ENCODE measurements around the gene TTYH1.
A peak's percentile ranks its signal among the peaks of the same experiment; 100 is the strongest.
"Not testable (repeated sequence)": the region's sequence is repeated elsewhere in the genome, so short reads cannot be mapped to it uniquely, and the experiment has no call there.

Gene TTYH1

DNA sequence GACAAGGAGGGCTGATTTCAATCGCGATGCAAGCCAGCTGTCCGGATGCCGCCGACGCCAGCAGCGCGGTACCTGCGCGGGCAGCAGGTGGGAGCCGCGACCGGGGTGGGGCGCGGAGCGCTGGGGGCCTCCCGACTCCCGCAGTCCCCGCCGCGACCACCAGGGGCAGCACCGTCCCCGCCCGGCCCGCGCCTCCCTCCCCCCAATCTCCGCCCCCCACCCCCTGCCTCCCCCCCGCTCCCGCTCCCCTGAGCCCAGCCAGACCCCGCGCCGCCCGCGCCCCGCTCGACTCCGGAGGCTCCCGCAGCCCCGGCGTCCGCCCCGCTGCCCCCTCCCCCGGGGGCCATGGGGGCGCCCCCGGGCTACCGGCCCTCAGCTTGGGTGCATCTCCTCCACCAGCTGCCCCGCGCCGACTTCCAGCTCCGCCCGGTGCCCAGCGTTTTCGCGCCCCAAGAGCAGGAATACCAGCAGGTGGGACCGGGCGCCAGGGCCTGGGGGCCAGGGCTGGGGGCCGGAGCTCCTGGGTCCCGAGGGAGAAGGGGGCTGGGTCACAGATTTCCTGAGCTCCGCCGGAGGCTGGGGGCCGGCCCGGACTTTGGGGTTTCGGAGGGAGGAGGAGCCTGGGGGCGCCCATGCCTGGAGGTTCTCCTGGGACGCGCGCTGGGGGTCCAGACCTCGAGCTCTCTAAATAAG is at the start of gene TTYH1:
Gene TTYH1 (plus strand): TSS at position 257 of the 693 bp plus-strand sequence. CDS start 89 bp downstream, at position 346.
- DNase-seq: peak; percentile 76

DNA sequence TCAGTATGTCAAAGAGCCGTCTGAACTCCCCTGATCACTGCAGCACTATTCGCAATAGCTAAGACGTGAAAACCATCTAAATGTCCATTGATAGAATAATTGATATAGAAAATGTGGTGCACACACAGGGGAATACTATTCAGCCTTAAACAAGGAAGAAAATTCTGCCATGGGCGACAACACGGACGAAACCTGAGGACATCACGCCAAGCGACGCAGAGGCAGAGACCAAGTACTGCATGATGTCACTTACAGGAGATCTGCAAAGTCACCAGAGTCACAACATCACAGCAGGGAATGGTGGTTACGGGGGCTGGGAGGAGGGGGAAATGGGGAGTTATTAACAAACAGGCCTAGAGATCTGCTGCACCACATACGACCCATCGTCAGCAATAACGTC is 49.5 kb upstream of the TTYH1 start:
- not testable (repeated sequence) for DNase-seq

DNA sequence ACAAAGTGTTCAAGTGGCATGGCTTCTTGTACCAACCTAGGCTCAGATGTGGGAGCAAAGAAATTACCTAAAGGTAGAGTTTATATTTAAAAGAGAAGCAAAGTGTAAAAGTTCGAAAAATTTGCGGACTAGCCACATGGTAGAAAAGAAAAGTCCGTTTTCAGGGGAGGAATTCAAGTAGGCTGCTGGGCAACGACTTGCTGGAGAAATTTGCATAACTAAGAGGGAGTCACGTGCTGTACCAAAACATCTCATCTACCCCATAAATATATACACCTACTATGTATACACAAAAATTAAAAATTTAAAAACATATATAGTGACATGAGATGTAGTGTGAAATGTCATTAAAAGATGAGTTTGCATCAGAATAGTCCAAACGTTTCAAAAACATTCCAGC is 48.5 kb upstream of the TTYH1 start:
- DNase-seq: no peak

DNA sequence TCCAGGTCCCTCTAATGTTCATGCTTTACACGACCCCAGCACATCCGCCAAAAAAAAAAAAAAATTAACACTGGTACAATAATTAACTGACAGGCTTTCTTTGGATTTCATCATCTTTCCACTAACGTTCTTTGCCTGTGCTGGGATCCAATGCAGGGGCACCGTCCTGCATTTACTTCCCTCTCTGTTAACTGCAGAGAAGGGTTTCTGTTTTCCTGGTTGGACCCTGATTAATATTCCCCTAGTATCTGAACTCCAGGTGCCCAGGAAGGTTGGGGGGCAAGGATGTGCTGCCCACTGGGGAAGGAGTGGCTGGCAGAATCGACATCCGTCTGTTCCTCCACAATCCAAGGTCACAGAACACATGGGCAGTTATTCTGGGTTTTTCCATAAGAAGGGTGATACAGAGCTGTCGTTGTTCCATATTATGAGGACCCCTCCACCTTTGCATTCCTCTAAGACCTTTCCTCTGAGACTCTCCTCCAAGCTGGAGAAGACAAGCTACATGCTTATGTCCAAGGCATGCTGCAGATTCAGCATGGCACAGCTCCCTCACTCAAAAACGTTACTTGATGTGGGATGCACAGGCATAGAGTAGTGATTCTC is 46.1 kb upstream of the TTYH1 start:
- no peak for DNase-seq

DNA sequence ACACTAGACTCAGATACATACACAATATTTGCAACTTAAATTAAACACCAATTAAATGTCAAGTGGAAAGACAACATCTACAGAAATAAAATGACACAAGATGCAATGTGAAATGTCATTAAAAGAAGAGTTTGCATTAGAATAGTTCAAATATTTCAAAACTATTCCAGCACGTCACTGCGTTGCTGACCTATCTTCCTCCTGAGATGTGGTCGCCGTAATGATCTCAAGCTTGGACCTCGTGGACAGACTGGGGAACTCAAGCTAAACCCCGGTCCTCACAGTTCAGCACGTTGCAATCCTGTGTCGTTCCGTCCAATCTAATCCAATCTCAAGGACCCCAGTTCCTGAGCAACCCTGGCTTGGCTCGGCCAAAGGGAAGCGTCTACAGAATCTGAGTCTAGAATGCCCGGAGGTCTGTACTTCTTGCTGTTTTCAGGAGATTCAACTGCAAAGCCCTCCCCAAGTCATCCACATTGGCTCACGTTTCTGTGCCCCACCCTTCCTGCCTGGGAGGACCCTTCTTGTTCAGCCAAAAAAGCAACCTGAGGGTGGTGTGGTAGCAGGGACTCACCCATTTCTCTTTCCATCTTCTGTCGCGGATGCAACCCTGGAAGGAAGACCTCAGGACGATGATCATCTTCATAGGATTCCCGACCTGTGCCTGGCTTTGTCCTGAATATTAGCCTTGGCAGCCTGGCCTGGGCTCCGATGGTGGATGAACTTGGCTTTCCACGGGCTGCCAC is 45.4 kb upstream of the TTYH1 start:
- not testable (repeated sequence) for DNase-seq

DNA sequence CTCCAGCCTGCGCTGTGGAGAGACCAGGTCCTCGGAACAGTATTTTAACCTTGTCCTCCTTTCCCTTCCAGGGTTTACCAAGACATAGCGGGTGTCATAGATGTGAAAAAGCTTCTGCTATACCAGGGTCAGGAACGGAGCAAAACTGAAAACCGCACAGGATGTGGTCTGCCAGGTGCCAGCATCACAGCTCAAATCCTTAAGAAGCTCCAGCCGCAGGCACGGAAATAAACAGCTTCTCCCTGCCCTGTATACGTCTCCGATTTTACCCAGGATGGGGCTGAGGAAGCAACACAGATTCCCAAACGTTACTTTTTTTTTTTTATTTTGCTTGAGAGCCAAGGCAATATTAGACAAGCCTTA is 44.8 kb upstream of the TTYH1 start:
- not testable (repeated sequence) for DNase-seq

DNA sequence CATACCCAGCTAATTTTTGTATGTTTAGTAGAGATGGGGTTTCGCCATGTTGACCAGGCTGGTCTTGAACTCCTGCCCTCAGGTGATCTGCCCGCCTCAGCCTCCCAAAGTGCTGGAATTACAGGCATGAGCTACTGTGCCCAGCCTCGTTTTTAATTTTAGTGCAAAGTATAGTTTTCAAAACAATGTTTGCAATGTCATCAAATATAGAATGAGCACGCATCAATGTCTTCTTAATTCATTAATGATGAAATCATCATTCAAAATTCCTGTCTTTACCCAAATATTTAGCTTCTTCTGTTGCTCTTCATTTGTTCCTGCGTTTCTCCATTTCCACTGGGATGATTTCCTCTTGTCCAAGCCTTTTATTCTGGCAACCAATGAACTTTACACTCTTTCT is 43.8 kb upstream of the TTYH1 start:
- DNase-seq: not testable (repeated sequence)

DNA sequence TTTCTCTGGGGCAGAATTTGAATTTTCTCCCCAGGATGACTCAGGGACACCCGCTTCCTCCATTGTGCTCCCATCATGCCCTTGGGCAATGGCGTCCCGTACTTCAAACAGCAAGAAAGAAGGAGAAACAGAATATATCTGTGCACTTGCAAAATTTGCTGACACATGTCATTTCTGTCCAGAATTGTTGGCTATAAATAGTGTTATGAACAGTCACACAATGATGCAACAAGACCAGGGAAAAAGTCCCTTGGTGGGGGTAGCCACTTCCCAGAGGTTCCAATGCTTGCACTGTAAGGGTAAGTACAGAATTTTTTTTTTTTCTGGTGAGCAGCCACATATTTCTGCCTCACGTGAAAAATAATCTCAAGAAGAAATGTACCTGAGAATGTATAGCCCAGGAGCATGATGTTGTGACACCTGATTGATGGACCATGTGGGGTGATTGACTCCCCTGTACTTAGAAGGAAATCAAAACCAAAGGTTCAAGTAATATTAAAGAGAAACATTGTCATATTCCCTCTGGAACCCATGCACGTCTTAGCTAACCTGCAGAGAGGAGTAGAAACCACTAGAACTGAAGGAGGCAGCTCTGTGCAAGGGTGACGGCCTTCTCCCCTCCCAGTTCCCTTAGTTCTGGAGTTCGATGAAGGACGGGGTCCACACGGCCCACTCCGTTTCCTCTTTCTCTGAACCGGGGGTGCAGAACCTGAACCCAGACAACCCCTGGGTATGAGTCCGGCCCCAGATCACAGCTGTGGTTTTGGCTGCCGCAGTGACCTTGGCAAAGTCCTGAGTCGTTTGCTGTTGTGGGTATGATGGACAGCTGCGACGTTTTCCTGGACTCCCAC is 41.3 kb upstream of the TTYH1 start:
- DNase-seq: no peak

DNA sequence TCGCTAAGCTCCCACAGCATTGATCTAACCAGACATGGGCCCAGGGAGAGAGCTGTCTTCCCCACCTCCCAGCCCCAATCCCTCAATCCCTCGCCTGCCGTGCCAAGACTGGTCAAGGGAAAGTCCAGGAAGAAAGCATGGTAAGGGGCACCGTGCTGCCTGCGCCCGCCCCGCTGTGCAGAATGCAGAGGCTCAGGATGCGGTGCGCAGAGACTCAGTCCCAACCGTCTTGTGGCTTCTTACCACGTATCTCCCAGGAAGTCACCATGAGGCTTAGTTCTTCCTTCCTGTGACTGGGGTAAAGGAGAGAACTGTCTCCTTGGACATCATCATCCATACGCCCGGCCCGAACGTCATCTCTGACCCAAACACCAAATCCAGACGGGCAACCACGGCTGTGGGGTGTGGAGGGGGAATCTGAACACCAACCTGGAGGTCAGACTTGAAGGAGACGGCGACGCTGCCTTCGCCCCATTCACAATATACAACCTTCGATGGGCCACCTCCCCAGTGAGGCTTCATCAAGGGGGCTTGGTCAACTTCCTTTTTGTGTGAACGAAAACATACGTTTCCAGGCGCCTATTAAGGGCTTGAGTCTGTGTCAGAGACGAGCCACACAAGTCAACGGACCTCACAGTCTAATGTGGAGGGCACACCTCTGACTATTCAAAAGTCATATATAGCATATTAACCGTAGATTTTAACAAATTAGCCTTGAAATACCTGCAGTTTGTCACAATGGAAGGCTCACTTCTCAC is 39.9 kb upstream of the TTYH1 start:
- DNase-seq: not testable (repeated sequence)

DNA sequence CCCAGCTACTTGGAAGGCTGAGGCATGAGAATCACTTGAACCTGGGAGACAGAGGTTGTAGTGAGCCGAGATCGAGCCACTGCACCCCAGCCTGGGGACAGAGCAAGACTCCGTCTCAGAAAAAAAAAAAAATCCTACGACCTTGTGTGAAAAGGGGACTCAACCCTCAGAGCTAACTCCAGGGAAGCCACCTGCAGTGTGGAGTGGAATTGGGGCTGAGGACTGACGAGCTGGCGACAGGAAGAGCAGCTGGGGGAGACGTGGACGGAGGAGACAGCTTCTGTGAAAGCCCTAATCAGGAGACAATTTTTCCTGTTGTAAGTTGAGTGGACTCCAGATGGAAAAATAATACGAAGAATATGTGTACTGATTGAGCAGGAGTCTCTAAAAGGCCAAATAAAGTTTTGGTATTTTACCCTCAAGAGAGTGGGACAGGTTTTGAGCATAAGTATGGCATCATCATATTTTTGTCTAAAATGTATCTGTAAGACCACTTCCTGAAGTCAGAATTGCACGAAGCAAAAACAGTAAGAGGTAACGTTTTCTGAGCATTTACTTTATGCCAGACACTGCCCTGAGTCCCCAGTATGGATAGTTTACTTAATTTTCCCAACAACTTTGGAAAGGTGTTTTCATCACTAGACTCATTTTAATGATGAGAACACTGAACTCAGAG is 38.5 kb upstream of the TTYH1 start:
- no peak for DNase-seq

DNA sequence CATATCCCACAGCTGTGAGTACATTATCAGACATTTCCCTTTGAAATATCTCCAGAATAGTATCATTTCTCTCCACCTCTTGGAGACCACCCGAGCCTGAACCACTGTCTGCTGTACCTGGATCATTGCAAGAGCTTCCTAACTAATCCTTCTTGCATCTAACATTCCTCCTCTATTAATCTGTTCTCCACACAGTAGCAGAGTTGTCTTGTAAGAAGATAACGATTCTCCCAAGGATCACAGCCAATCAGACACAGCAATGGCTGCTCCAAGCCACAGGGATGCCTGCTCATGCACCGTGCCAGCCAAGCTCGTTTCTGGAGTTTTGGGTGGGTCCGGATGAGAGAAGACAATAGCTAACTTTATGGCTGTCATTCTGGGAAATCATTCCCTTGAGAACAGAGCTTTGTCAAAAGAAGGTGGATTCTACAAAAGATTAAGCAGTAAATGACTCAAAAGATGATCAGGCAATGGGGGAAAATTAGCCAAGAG is 36.0 kb upstream of the TTYH1 start:
- no peak for DNase-seq

DNA sequence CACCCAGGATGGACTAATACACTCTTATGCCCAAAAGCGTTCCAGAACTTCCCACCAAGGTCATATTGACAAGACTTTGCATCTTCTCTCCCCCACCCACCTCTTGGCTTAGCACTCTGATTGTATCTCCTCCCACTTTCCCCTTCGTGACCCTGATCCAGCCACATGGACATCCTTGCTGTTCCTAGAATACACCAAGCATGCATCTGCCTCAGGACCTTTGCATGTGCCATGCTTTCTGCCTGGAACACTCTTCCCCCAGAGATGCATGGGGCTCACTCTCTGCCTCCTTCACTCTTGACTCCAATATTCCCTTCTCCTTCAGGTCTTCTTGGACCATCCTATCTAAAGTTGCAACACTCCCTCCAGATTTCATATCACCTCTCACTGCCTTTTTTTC is 34.4 kb upstream of the TTYH1 start:
- no peak for DNase-seq

DNA sequence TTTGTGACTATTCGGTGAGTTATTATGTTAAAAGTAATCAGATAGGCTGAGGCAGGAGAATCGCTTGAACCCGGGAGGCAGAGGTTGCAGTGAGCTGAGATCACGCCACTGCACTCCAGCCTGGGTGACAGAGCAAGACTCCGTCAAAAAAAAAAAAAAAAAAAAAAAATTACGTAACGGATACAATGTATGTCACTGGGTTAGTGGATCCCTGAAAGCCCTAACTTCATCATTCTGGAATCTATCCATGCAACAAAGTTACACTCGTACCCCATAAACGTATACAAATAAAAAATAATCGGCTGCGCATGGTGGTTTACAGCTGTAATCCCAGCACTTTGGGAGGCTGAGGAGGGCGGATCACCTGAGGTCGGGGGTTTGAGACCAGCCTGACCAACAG is 33.2 kb upstream of the TTYH1 start:
- DNase-seq: not testable (repeated sequence)

DNA sequence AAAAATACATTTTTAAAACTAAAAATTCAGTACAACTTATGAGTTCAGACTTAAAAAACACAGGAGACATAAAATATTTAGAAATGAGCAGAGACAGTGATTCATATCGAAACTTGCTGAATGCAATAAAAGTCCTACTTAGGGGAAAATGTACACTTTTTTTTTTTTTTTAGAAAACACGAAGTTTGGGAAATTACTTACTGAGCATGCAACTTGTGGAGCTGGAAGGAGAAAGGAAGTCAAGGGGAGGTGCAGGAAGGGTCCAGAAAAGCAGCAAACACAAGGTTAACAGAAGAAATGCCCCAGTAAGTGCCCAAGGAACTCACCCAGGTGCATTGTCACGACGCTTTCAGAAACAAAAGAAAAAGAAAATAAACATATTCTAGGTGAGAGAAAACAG is 31.9 kb upstream of the TTYH1 start:
- DNase-seq: no peak

DNA sequence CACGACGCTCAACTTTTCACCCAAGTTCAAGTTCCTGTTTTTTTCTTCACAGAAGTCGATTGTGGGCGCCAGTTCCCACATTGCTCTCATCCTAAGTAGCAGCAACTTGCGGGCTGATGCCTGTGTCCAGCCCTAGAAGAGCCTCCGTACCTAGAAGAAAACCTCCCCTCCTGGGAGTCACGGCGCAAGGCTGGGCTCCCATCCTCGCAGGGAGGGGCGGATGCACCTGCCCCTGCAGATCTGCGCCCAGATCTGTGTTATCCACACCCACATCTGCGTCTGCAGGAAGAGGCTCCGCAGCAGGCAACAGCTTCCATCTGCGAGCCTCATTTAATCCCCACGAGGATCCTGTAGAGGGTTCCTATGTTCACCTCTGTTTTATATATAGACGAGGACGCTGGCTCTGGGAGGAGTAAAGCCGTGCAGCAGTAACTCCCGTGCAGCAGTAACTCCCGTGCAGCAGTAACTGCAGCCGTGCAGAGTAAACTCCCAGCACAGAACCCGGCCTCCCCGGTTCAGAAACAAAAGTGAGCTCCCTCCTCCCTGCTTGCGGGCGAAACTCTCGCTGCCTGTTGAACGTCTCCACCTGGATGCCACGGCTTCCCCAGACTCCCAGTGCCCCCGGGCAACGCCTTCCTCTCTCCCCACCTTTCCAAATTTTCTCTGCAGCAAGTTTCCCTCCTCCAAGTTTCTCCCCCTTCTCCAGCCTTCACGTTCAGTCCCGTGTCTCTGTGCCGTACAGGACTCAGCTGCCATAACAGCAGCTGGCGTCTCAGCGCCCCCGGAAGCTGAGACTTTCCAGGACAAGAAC is 27.1 kb upstream of the TTYH1 start:
- peak; percentile 62 for DNase-seq

DNA sequence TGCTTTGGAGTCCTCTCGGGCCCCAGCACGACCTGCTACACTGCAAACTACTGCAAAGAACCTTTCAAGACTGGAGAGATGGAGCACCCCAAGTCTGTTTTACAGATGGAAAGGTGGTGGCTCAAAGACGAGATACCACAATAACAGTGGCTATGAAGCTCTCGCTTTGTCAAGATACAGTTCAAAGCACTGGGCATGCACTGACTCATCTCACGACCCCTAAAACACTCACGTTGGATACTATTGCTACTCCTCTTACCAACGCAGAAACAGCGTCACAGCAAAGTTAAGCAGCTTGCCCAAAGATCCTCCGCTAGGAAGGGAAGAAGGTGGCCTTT is 26.5 kb upstream of the TTYH1 start:
- DNase-seq: no peak

DNA sequence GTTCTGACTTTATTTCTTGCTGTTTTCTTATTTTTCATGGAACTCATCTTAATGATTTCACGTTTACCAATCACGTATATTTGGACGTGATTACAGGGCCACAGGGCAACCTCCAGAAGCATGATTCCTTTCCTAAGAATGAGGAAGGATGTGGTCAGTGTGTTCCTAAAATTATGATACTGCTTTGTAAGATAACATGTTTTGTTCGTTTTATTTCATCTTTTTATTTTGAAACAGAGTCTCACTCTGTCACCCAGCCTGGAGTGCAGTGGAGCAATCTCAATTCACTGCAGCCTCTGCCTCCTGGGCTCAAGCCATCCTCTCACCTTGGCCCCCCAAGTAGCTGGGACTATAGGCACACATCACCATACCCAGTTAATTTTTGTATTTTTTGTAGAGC is 25.7 kb upstream of the TTYH1 start:
- DNase-seq: no peak

DNA sequence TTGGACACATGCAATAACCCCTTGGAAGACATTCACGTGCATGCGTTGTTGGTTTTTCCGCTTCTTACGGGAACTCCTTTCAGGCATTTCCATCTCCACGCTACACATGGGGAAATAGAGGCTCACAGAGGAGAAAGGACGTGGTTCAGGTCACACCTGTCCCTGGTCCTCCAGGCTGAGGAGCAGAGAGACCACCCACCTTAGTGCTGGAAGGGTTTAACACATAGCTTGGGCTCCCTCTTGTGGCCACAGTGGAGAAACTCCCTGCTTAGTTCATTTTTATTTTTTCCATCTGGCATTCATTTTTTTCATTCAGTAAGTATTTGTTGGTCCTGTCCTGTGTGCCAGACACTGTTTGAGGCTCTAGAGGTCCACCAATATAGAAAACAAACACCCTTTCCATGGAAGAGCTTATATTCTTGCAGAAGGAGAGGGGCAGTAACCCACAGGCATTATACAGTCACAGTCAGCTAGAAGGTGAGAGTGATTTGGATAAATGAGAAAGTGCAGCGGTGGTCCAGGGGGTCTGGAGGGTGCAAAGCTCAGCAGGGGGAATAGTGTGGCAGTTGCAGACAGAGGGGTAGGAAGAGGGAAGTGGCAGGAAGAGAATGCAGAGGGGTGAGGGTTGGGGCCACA is 24.2 kb upstream of the TTYH1 start:
- peak; percentile 69 for DNase-seq

DNA sequence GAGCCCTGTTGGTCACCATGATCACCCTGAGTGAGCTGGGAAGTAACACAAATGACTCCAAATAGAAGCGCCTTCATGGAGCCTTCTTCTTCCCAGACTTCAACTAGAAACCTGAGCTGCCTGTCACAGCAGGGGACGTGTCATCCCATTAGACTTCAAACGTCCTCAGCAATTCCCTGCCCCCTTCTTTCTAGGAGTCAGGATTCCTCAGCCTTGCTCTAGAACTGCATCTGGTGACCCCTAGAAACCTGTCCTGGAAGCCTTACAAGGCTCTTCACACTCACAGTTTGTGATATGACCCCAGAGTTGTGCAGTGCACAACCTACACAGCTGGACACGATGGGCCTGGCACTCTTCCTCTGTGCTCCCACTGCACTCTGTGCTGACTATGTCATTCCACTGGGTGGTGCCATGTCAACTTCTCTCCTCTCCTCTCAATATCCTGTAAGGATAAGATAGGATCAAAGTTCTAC is 23.6 kb upstream of the TTYH1 start:
- DNase-seq: no peak

DNA sequence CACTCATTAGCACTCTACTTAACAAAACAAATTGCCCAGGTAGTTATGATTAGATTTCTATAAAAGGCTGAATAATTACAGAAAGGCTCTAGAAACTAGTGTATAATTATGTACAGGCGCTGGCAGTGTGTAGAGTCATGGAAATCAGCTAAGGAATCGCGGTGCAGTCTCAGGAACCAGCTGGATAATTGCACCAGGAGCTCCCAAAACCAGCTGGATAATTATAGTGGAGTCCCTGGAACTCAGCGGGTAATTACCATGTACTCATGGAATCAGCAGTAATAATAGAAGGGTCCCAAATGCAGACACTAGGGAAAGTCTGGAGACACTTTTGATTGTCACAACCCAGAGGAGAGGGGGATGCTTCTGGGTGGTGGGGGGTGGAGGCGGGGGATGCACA is 23.2 kb upstream of the TTYH1 start:
- no peak for DNase-seq

Data from retina (tissue), 1 donor.